Breast epithelium (tissue), 3 donors: ENCODE data around the gene MYO1D.

Experiments
- POLR2A ChIP-seq: fragments of 450-650 bp; IDR thresholded peaks from one replicate; pipeline ENCODE4 v1.6.1; 2016; ENCODE audit warnings: antibody characterized with exemption, mild to moderate bottlenecking, moderate library complexity
- POLR2AphosphoS5 ChIP-seq, 3 donors: sonication (generic); formaldehyde crosslinking; IDR thresholded peaks; one replicate each; pipeline ENCODE4 v1.6.1; 2017; ENCODE audit warnings: antibody characterized with exemption in 3 of 3
- TF ChIP-seq, protein P1 (sequence below), 3 donors: fragments of 450-650 bp; IDR thresholded peaks; one replicate each; pipeline ENCODE4 v1.5.1; 2016 to 2017; ENCODE audit warnings: antibody characterized with exemption in 3 of 3, mild to moderate bottlenecking in 3 of 3, moderate library complexity in 3 of 3

DNA sequence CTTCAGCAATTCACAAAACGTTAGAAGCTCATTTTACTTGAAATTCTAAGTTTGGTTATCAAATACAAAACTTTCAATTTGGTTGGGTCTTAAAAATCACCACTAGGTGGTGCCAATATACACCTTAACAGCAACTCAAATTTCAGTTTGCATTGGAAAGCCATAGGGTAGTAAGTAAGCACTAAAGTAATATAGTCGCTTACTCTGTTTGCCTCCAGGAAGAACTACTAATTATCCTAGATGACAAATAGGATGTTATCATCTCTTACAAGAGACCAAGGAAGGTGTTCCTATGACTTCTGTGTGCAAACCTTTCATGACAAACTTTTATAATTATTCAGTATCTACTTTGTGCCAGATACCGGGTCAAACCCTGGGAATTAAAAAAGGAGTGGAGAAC is 93.3 kb downstream of the MYO1D start:
- TF ChIP-seq, protein P1, sequence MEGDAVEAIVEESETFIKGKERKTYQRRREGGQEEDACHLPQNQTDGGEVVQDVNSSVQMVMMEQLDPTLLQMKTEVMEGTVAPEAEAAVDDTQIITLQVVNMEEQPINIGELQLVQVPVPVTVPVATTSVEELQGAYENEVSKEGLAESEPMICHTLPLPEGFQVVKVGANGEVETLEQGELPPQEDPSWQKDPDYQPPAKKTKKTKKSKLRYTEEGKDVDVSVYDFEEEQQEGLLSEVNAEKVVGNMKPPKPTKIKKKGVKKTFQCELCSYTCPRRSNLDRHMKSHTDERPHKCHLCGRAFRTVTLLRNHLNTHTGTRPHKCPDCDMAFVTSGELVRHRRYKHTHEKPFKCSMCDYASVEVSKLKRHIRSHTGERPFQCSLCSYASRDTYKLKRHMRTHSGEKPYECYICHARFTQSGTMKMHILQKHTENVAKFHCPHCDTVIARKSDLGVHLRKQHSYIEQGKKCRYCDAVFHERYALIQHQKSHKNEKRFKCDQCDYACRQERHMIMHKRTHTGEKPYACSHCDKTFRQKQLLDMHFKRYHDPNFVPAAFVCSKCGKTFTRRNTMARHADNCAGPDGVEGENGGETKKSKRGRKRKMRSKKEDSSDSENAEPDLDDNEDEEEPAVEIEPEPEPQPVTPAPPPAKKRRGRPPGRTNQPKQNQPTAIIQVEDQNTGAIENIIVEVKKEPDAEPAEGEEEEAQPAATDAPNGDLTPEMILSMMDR (IDR thresholded peaks at IDR 0.05), result peak in 2 of 3 donors; percentile 76 to 78
- no peak for TF ChIP-seq POLR2AphosphoS5 (IDR thresholded peaks at IDR 0.05)
- no peak for TF ChIP-seq POLR2A
